GM19452 (cell line): ENCODE data around the gene RNF208.

Source experiments
- ATAC-seq: cut with Tn5 transposase; IDR thresholded peaks from one replicate; pipeline ENCODE4 v1.9.1; 2021; ENCODE audit not compliant: unreplicated experiment

Gene RNF208

GRCh38 chr9:137193771-137194170, 28.3 kb downstream of the RNF208 start:
- no peak for ATAC-seq

DNA sequence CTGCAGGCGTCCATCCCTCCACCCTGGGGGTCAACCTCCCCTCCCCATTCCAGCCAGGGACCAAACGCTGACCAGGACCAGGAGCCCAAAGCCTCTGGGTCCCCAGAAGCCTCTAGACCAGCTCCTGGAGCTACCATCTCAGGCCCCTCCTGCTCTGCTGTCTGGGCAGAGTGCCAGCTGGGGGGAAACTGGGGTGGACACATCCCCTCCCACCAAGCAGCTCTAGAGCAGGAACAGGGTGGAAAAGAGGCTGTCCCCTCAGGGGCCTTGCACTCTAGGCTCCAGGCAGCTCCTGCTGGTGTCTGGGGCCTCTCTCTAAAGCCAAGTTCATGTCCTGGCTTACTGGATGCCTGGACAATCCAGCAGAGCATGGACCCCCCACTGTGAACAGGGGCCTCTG, 29.2 kb downstream of the RNF208 start:
- ATAC-seq, result no peak

- no peak for ATAC-seq
These were observed 29.6 kb downstream of the RNF208 start for GRCh38 chr9:137192448-137192780.

DNA sequence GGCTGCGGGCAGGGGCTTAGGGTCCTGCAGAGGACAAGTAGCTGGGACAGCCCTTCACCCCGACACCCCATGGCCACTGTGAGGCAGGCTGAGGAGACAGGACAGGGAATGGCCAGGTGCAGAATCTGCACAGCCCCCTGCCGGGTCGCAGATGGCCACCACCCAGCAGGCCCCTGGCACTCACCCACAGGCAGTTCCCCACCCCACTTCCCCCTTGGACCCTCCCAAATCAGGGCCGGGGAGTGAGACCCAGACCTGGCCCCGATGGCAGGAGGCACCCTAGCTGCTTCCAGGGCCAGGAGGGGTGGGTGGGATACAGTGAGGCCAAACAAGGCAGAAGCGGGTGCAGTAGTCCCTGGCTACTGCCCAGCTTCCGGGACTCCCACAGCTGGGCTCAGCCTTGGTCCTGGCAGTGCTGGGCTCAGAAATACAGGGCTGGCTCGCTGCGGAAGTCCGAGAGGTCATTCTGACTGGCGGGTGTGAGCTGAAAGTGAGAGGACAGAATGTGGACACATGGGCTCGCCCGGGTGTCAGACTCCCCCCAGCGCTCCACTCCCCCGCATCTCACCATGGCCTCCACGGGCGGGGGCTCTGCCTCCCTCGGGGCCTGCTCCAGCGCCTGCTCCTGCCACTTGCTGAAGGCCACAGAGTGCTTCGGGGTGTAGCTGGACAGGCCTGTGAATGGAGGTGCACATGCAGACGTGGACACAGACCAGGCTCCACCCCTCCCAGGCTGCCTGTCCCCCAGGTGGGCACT, 30.2 kb downstream of the RNF208 start:
- no peak for ATAC-seq

DNA sequence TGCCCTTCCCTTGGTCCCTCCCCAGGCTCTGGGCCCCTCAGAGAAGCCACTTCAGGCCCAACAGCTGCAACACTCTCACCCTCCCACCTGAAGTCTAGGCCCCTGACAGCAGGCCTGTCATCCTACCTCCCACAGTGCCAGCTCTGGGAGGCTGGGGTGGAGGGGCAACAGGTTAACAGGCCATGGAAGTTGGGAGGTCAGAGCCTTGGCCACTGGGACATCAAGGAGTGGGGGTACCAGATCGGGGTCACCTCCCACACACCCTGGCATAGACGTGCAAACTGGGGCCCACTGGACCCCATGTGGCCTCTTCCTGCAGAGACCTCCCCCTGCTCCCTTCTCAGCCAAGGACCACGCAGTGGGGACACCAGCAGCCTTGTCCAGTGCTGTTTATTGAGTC, 30.8 kb downstream of the RNF208 start:
- ATAC-seq, result no peak

DNA sequence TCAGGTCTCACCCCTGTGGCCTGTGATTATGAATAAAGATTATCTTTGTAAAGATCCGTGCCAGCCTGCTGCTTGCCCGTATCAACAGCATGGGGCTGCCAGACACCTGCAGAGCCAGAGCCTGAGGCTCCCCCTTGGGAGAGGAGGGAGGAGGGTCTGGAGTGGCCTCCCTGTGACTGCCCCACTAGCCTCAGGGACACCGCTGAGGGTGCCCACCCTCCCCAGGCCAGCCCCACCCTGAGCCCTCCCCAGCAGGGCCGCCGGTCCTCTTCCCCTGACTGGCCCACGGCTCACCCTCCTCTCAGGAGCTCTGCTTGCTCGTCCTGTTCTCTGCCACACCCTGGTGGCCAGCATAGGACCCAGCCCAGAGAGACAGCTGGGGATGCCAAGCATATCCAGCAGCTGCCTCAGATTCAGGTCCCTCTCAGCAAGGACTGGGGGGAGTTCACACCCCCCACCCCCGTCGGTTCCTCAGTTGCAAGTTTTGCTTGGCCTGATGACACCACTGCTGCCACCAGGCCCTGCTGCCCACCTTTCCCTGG, 31.7 kb downstream of the RNF208 start:
- no peak for ATAC-seq

- no peak for ATAC-seq
These were observed 32.4 kb downstream of the RNF208 start for GRCh38 chr9:137189297-137190295.

- ATAC-seq, result peak; percentile 80
These were observed 33.3 kb downstream of the RNF208 start, which contains the start of the genes ANAPC2 and SSNA1 for GRCh38 chr9:137188490-137189296. TSS of gene ANAPC2 (minus strand) at chr9:137188560. CDS start at chr9:137188532, 28 bp downstream. TSS of gene SSNA1 (plus strand) at chr9:137188676. CDS start at chr9:137188727, 51 bp downstream.

DNA sequence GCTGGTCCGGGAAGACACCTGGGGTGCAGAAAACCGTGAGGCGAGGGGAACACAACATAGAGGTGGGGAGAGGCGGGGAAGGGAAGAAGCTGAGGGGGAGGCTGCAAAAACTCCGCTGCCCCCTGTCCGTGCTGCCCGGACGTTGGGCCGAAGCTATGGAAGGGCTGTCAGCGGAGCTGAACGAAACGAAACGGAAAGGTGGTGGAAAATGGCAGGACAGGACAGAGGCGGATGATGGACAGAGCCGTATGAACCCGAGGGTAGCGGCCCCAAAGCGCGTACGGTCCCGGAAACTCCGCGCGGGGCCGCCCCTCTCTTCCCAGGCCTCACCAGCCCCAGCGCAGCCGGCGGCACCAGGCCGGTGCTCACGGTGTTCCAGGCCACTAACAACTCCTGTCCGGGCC, 34.0 kb downstream of the RNF208 start:
- ATAC-seq, result peak; percentile 5

- ATAC-seq, result no peak
These were observed 34.7 kb downstream of the RNF208 start for GRCh38 chr9:137187386-137187785.

GRCh38 chr9:137186385-137186784, 35.7 kb downstream of the RNF208 start:
- no peak for ATAC-seq

- no peak for ATAC-seq
These were observed 36.1 kb downstream of the RNF208 start for GRCh38 chr9:137185921-137186320.

DNA sequence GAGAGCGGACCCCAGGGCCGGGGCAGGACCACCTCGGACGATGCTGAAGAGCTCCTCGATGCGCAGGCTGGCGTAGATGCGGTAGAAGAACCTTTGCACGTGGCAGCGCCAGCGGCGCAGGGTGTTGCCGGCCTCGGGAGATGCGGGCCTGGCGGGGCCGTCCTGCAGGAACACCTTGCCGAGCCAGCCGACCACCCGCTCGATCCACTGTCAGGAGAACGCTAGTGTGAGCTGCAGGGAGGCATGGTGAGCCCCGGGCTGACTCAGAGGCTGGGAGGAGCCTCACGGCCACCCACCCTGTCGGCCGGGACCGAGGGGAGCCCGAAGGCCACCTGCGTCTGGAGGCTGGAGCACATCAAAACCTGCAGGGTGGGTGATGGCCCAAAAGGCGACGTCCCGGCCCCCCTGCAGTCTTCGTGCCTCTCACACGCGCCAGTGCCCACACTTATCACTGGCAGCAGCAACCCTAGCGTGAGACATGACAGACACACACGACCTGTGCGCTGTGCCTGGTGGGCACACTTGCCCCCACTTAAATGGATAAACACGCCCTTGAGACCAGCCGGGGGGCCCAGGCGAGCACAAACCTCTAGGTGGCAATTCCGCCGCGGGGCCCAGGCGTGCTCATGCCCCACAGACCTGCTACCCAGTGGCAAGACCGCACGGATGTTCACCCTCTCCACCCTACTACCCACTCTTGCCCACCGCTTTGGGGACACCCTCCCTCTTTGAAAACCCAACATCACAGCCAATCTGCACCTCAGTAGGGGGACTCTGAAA, 37.0 kb downstream of the RNF208 start:
- no peak for ATAC-seq

DNA sequence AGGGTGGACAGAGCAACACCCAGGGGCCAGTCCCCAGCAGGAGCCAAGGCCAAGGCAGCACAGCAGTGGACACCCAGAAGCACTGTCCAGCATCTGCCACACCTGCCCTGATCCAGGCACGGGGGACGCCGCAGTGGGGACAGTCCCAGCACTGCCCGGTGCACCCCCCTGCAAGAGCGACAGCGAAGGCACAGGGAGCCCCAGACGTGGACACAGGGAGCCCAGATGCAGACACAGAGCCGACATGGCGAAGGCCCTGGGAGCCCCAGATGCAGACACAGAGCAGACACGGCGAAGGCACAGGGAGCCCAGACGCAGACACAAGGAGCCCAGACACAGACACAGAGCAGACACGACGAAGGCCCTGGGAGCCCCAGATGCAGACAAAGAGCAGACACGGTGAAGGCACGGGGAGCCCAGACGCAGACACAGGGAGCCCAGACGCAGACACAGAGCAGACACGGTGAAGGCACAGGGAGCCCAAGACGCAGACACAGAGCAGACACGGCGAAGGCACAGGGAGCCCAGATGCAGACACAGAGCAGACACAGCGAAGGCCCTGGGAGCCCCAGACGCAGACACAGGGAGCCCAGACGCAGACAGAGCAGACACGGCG, 38.0 kb downstream of the RNF208 start:
- ATAC-seq, result no peak

- ATAC-seq, result no peak
These were observed 39.2 kb downstream of the RNF208 start for GRCh38 chr9:137182836-137183235.

GRCh38 chr9:137181680-137182079, 40.4 kb downstream of the RNF208 start:
- ATAC-seq, result no peak

DNA sequence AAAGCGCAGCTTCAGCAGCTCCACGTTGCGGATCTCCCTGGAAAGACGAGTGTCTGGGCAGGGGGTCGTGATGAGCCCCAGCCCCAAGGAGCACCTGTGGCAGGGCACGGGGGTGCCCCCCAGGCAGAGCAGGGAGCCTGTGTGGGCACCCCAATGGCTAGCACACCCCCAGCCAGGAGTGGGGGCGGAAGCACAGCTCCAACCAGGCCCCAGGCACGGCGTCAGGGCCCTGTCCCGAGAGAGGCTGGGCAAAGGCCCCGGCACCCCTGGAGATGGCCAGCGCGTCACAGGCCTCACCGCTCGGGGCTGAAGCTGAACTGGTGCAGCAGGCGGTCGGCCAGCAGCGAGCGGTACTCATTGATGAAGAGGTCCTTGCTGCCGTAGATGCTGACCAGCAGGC, 41.5 kb downstream of the RNF208 start:
- no peak for ATAC-seq

DNA sequence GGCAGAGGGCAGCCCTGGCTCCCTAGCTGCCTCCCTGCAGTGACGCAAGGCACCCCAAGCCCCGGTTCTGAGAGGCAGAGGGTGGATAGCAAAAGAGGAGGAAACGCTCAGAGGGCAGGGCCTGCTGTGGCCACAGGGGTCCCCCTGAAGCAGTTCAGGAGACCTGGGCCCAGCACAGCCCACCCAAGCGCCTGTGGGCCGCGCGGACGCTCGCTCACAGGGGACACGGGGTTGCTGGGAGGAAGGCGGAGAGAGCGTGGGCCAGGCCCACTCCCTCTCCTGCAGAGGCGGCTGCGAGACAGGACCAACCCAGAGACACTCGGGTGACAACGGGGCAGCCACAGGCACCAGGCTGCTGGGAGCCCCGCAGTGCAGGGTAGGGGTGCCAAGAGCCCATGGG, 42.3 kb downstream of the RNF208 start:
- no peak for ATAC-seq

GRCh38 chr9:137178939-137179630, 43.0 kb downstream of the RNF208 start:
- no peak for ATAC-seq
